ENCODE measurements around the gene CRABP2.

The CRABP2 gene

GRCh38 chr1:156676820-156677615 lies 28.4 kb downstream of the CRABP2 start, which contains the start of gene NES:
TSS of gene NES (minus strand) at chr1:156677407. CDS start at chr1:156677264, 143 bp downstream.
- Histone ChIP-seq H3K9me3 (replicated peaks; ENCODE audit: insufficient read depth, low read length) (no peaks in the 10 kb centered on the region), H4K20me1 (ENCODE audit: insufficient read depth, low read length) (no peaks in the 10 kb centered on the region), H3K4me3 (ENCODE audit: low read length) (peak within 1 kb of the TSS; percentile 29), H3F3A (ENCODE audit: insufficient read depth, low read length) (no peaks in the 10 kb centered on the region), H3K27me3 (replicated peaks; ENCODE audit: insufficient read depth, low read length) (peaks cover 96% of the 10 kb centered on the region), H3K4me1 (ENCODE audit: low read length) (peaks cover 4% of the 10 kb centered on the region; the same call in 1 of the 2 replicates), H3K79me2 (ENCODE audit: low read length) (no peaks in the 10 kb centered on the region), H3K36me3 (replicated peaks; ENCODE audit: insufficient read depth, low read length) (no peaks in the 10 kb centered on the region), H3K9ac (ENCODE audit: low read length) (no peak within 1 kb of the TSS), H3K4me2 (ENCODE audit: low read depth, low read length) (peak within 1 kb of the TSS; percentile 61), H3K27ac (ENCODE audit: low read length) (no peak within 1 kb of the TSS), H3K9me2 (replicated peaks; ENCODE audit: insufficient read depth, low read length) (no peaks in the 10 kb centered on the region), H2AFZ (ENCODE audit: low read length) (0 out of 2 replicates have a peak within 1 kb of the TSS, but pooled peaks have one; percentile 29)
- no peak for DNase-seq
- TF ChIP-seq EZH2 (optimal IDR thresholded peaks at IDR 0.05; ENCODE audit: low read depth, low read length) (peak; percentile 88), EZH2phosphoT487 (IDR thresholded peaks at IDR 0.05; ENCODE audit: low read length) (0 out of 2 replicates have a peak, but pooled peaks have one; percentile 46), CTCF (IDR thresholded peaks at IDR 0.05; ENCODE audit: low read length) (no peak)

GRCh38 chr1:156676114-156676819 lies 29.1 kb downstream of the CRABP2 start:
- Histone ChIP-seq H3K27me3 (replicated peaks; ENCODE audit: insufficient read depth, low read length) (peaks cover 96% of the 10 kb centered on the region), H4K20me1 (ENCODE audit: insufficient read depth, low read length) (no peaks in the 10 kb centered on the region), H2AFZ (ENCODE audit: low read length) (no peak overlapping the region), H3K9me2 (replicated peaks; ENCODE audit: insufficient read depth, low read length) (no peaks in the 10 kb centered on the region), H3F3A (ENCODE audit: insufficient read depth, low read length) (no peaks in the 10 kb centered on the region), H3K27ac (ENCODE audit: low read length) (no peak overlapping the region), H3K36me3 (replicated peaks; ENCODE audit: insufficient read depth, low read length) (no peaks in the 10 kb centered on the region), H3K79me2 (ENCODE audit: low read length) (no peaks in the 10 kb centered on the region), H3K4me3 (ENCODE audit: low read length) (no peak overlapping the region), H3K4me2 (ENCODE audit: low read depth, low read length) (no peak overlapping the region), H3K4me1 (ENCODE audit: low read length) (peaks cover 4% of the 10 kb centered on the region; the same call in 1 of the 2 replicates), H3K9ac (ENCODE audit: low read length) (no peak overlapping the region), H3K9me3 (replicated peaks; ENCODE audit: insufficient read depth, low read length) (no peaks in the 10 kb centered on the region)
- DNase-seq, result no peak
- TF ChIP-seq CTCF (IDR thresholded peaks at IDR 0.05; ENCODE audit: low read length) (no peak), EZH2 (optimal IDR thresholded peaks at IDR 0.05; ENCODE audit: low read depth, low read length) (no peak), EZH2phosphoT487 (IDR thresholded peaks at IDR 0.05; ENCODE audit: low read length) (no peak)

GRCh38 chr1:156675210-156676113 lies 29.9 kb downstream of the CRABP2 start:
- H3K9me2 ChIP-seq (replicated peaks; ENCODE audit: insufficient read depth, low read length), result no peaks in the 10 kb centered on the region
- H3K4me2 ChIP-seq (ENCODE audit: low read depth, low read length), result no peak overlapping the region
- no peak overlapping the region for H2AFZ ChIP-seq (ENCODE audit: low read length)
- no peaks in the 10 kb centered on the region for H3K79me2 ChIP-seq (ENCODE audit: low read length)
- no peak overlapping the region for H3K4me3 ChIP-seq (ENCODE audit: low read length)
- H3K9me3 ChIP-seq (replicated peaks; ENCODE audit: insufficient read depth, low read length), result no peaks in the 10 kb centered on the region
- TF ChIP-seq EZH2 (optimal IDR thresholded peaks at IDR 0.05; ENCODE audit: low read depth, low read length), result no peak
- TF ChIP-seq EZH2phosphoT487 (IDR thresholded peaks at IDR 0.05; ENCODE audit: low read length), result no peak
- no peak for TF ChIP-seq CTCF (IDR thresholded peaks at IDR 0.05; ENCODE audit: low read length)
- DNase-seq, result no peak
- peaks cover 4% of the 10 kb centered on the region; the same call in 1 of the 2 replicates for H3K4me1 ChIP-seq (ENCODE audit: low read length)
- H4K20me1 ChIP-seq (ENCODE audit: insufficient read depth, low read length), result no peaks in the 10 kb centered on the region
- H3K9ac ChIP-seq (ENCODE audit: low read length), result no peak overlapping the region
- H3F3A ChIP-seq (ENCODE audit: insufficient read depth, low read length), result no peaks in the 10 kb centered on the region
- no peak overlapping the region for H3K27ac ChIP-seq (ENCODE audit: low read length)
- peaks cover 95% of the 10 kb centered on the region for H3K27me3 ChIP-seq (replicated peaks; ENCODE audit: insufficient read depth, low read length)
- no peaks in the 10 kb centered on the region for H3K36me3 ChIP-seq (replicated peaks; ENCODE audit: insufficient read depth, low read length)

Measured in MM.1S (cell line).